K562 (cell line): ENCODE results near the gene JUND. TPM values are rescaled to one million over a fixed set of nuclear protein-coding genes. Genes with fewer than 3 reads are reported as not detected.
A peak's percentile ranks its signal among the peaks of the same experiment; 100 is the strongest.

ENCODE experiments used
- CHD2 ChIP-seq: IDR thresholded peaks from 2 replicates; pipeline ENCODE4 v1.6.1; 2011; ENCODE audit warnings: low read depth, low read length
- CTBP1 ChIP-seq: fragments of 450-650 bp; IDR thresholded peaks from 2 replicates; pipeline ENCODE4 v1.6.1; 2016; ENCODE audit warnings: borderline replicate concordance
- DLX4 ChIP-seq: fragments of 250-450 bp; sonication (Bioruptor Pico); IDR thresholded peaks from 2 replicates; pipeline ENCODE4 v1.6.1; 2021; ENCODE audit warnings: mild to moderate bottlenecking
- EZH2 ChIP-seq: IDR thresholded peaks from 2 replicates; pipeline ENCODE4 v1.6.1; 2012; ENCODE audit warnings: low read depth, mild to moderate bottlenecking, inconsistent platforms, low read length, borderline replicate concordance
- FOXJ2 ChIP-seq: fragments of 200-800 bp; sonication (Bioruptor generic); IDR thresholded peaks from 2 replicates; pipeline ENCODE4 v1.6.1; 2016; ENCODE audit warnings: missing genetic modification characterization, missing compliant biosample characterization
- GTF2F1 ChIP-seq: IDR thresholded peaks from 2 replicates; pipeline ENCODE4 v1.6.1; 2011; ENCODE audit warnings: low read depth, low read length, improper control_type of control experiment
- ILF3 ChIP-seq: fragments of 450-650 bp; IDR thresholded peaks from 2 replicates; pipeline ENCODE4 v1.6.1; 2018; ENCODE audit warnings: antibody characterized with exemption, mild to moderate bottlenecking, moderate library complexity, borderline replicate concordance
- KDM2B ChIP-seq: fragments of 250-450 bp; sonication (Bioruptor Pico); IDR thresholded peaks from 2 replicates; pipeline ENCODE4 v1.8.0; 2021; ENCODE audit warnings: mild to moderate bottlenecking, moderate library complexity
- MAX ChIP-seq: sonication (generic); formaldehyde crosslinking; IDR thresholded peaks from 2 replicates; pipeline ENCODE4 v1.9.0; 2022; ENCODE audit warnings: mild to moderate bottlenecking, missing genetic modification reagents
- MNT ChIP-seq, 2 experiments: fragments of 450-650 bp; conservative IDR thresholded peaks; 2 replicates each; pipeline ENCODE4 v1.6.1; 2017; ENCODE audit warnings: mild to moderate bottlenecking in 2 of 2, moderate library complexity in 2 of 2
- MXD1 ChIP-seq: fragments of 250-450 bp; sonication (Bioruptor Pico); IDR thresholded peaks from 2 replicates; pipeline ENCODE4 v1.8.0; 2021; ENCODE audit warnings: borderline replicate concordance, mild to moderate bottlenecking, moderate library complexity; ENCODE audit not compliant: poor library complexity, severe bottlenecking
- OTX1 ChIP-seq: fragments of 450-650 bp; formaldehyde crosslinking; IDR thresholded peaks from 2 replicates; pipeline ENCODE4 v1.4.0; 2022; ENCODE audit warnings: mild to moderate bottlenecking
- PBX2 ChIP-seq, 2 experiments: IDR thresholded peaks in 1 of 2; conservative IDR thresholded peaks in 1 of 2; 2 replicates each; pipeline ENCODE4 v1.6.1; 2016; ENCODE audit warnings: low read depth in 2 of 2, mild to moderate bottlenecking in 1 of 2, missing compliant biosample characterization in 1 of 2, missing genetic modification characterization in 1 of 2, moderate library complexity in 1 of 2
- RBFOX2 ChIP-seq: fragments of 200-400 bp; formaldehyde crosslinking; IDR thresholded peaks from 2 replicates; pipeline ENCODE4 v1.6.1; 2017; ENCODE audit warnings: low read depth, mild to moderate bottlenecking, low read length, moderate library complexity
- SNAPC5 ChIP-seq: fragments of 250-450 bp; sonication (Bioruptor Pico); IDR thresholded peaks from 2 replicates; pipeline ENCODE4 v1.8.0; 2021; ENCODE audit warnings: moderate library complexity, mild to moderate bottlenecking, inconsistent platforms
- SP2 ChIP-seq: IDR thresholded peaks from 2 replicates; pipeline ENCODE4 v1.6.1; 2011; ENCODE audit warnings: mild to moderate bottlenecking, low read depth, low read length, moderate library complexity; ENCODE audit not compliant: poor library complexity, severe bottlenecking; ENCODE audit errors: extremely low read depth
- polyA plus RNA-seq, 8 experiments: library from polyadenylated mRNA; depleted of rRNA in 4 of 8; stranded (reverse) in 5 of 8; unstranded in 3 of 8; fragments of >200 nt; fragmentation: Nextera tagmentation in 2 of 8; fragmentation: Illumina TruSeq in 1 of 8; extraction: Ambion mirVana in 2 of 8; extraction: Trizol in 1 of 8; gene quantifications; 2 replicates each; pipeline versions ENCODE4 v1.2.1 to v1.2.3, GENCODE V29; 2011 to 2014; ENCODE audit warnings: inconsistent platforms in 1 of 8, missing spikeins in 1 of 8
- total RNA-seq, 7 experiments: library from RNA; depleted of rRNA in 6 of 7; stranded (reverse); fragments of >200 nt in 6 of 7; fragmentation: Illumina TruSeq in 2 of 7; extraction: Trizol in 2 of 7; gene quantifications; 2 replicates each; pipeline versions ENCODE4 v1.2.1 to v1.2.3, GENCODE V29; 2011 to 2021; ENCODE audit warnings: low replicate concordance in 1 of 7

Gene JUND
- total and polyA plus RNA-seq, 9 of the 15 experiments (the other 6 are each of a cell fraction or from before 2014, with no cell fraction given), result 6.4 to 286 (median 42.3) TPM

GRCh38 chr19:18322759-18323460, 41.5 kb upstream of the JUND start, which contains the start of gene LSM4 (continued):
- TF ChIP-seq OTX1 (CRISPR knock-in tag) (no peak), GTF2F1 (peak; percentile 62; the same call in 1 of the 2 replicates), RBFOX2 (peak; percentile 99), CHD2 (peak; percentile 80), FOXJ2 (0 out of 2 replicates have a peak, but pooled peaks have one; percentile 9), MAX (CRISPR knock-in tag) (peak; percentile 80), SNAPC5 (CRISPR knock-in tag) (no peak), DLX4 (no peak), MXD1 (CRISPR knock-in tag) (no peak), PBX2 (CRISPR knock-in tag; IDR thresholded peaks at IDR 0.05; ENCODE audit: low read depth) (peak; percentile 69), PBX2 (tag; conservative IDR thresholded peaks at IDR 0.05; ENCODE audit: low read depth) (peak; percentile 81), ILF3 (no peak), EZH2 (no peak), SP2 (peak; percentile 82), KDM2B (CRISPR knock-in tag) (0 out of 2 replicates have a peak, but pooled peaks have one; percentile 41), CTBP1 (peak; percentile 96), MNT (conservative IDR thresholded peaks at IDR 0.05) (peak; percentile 71 to 89)
